Neural progenitor cell (in vitro differentiated cells): Measurements from ENCODE around the gene CCDC61.

Experiments
- CTCF ChIP-seq: fragments of 200-600 bp; sonication (generic); IDR thresholded peaks from 2 replicates; pipeline ENCODE4 v1.5.1; 2017; ENCODE audit warnings: antibody characterized with exemption, mild to moderate bottlenecking
- EZH2 ChIP-seq: fragments of 200-600 bp; sonication (generic); IDR thresholded peaks from 2 replicates; pipeline ENCODE4 v1.6.1; 2017; ENCODE audit warnings: antibody characterized with exemption, mild to moderate bottlenecking, moderate library complexity

- TF ChIP-seq CTCF (no peak), EZH2 (no peak)
Measured at GRCh38 chr19:45947926-45948325, 47.3 kb upstream of the CCDC61 start.
